K562 (cell line): Measurements from ENCODE around the gene TRMT2A. TPM values are rescaled to one million over a fixed set of nuclear protein-coding genes. Genes with fewer than 3 reads are reported as not detected.

ENCODE experiments used
- CEBPB ChIP-seq: fragments of 450-650 bp; IDR thresholded peaks from 2 replicates; pipeline ENCODE4 v1.6.1; 2016; ENCODE audit warnings: missing genetic modification characterization, missing compliant biosample characterization
- COPS2 ChIP-seq: fragments of 450-650 bp; conservative IDR thresholded peaks from 2 replicates; pipeline ENCODE4 v1.6.1; 2016; ENCODE audit warnings: mild to moderate bottlenecking, moderate library complexity
- E2F6 ChIP-seq, 2 experiments: IDR thresholded peaks; 2 replicates each; pipeline ENCODE4 v1.6.1; 2011; ENCODE audit warnings: borderline replicate concordance in 1 of 2, control low read depth in 1 of 2, low read depth in 1 of 2, low read length in 1 of 2, mild to moderate bottlenecking in 1 of 2, mixed read lengths in 1 of 2, moderate library complexity in 1 of 2; ENCODE audit not compliant: insufficient read depth in 1 of 2, insufficient read length in 1 of 2, poor library complexity in 1 of 2, severe bottlenecking in 1 of 2; ENCODE audit errors: extremely low read depth in 1 of 2
- HDAC1 ChIP-seq, 2 experiments: fragments of 450-650 bp; IDR thresholded peaks; 2 replicates each; pipeline ENCODE4 v1.6.1; 2016 to 2017; ENCODE audit warnings: inconsistent platforms in 1 of 2, mild to moderate bottlenecking in 1 of 2, moderate library complexity in 1 of 2
- JUNB ChIP-seq: fragments of 450-650 bp; formaldehyde crosslinking; conservative IDR thresholded peaks from 2 replicates; pipeline ENCODE4 v1.4.0; 2020; ENCODE audit warnings: mild to moderate bottlenecking
- MXD1 ChIP-seq: fragments of 250-450 bp; sonication (Bioruptor Pico); IDR thresholded peaks from 2 replicates; pipeline ENCODE4 v1.8.0; 2021; ENCODE audit warnings: borderline replicate concordance, mild to moderate bottlenecking, moderate library complexity; ENCODE audit not compliant: poor library complexity, severe bottlenecking
- MYC ChIP-seq, 2 experiments: fragments of 250-450 bp in 1 of 2; sonication (Bioruptor Pico) in 1 of 2; IDR thresholded peaks; 2 replicates each; pipeline versions ENCODE4 v1.5.1 to v1.6.1; 2012 to 2021; ENCODE audit warnings: low read depth in 2 of 2, borderline replicate concordance in 1 of 2, improper control_type of control experiment in 1 of 2, low read length in 1 of 2, mild to moderate bottlenecking in 1 of 2, moderate library complexity in 1 of 2
- NR2C2 ChIP-seq, 2 experiments: fragments of 200-800 bp in 1 of 2; sonication (Bioruptor generic) in 1 of 2; sonication (generic) in 1 of 2; formaldehyde crosslinking in 1 of 2; IDR thresholded peaks; 2 replicates each; pipeline versions ENCODE4 v1.6.1 to v1.8.0; 2016 to 2022; ENCODE audit warnings: mild to moderate bottlenecking in 1 of 2, missing compliant biosample characterization in 1 of 2, missing genetic modification characterization in 1 of 2, missing genetic modification reagents in 1 of 2
- SMAD4 ChIP-seq: fragments of 250-450 bp; sonication (Bioruptor Pico); conservative IDR thresholded peaks from 2 replicates; pipeline ENCODE4 v1.8.0; 2021; ENCODE audit warnings: inconsistent platforms, mild to moderate bottlenecking, moderate library complexity
- SRSF9 ChIP-seq: fragments of 200-400 bp; formaldehyde crosslinking; IDR thresholded peaks from 2 replicates; pipeline ENCODE4 v1.6.1; 2017; ENCODE audit warnings: low read depth, low read length, borderline replicate concordance
- TBL1XR1 ChIP-seq, 2 experiments: IDR thresholded peaks; 2 replicates each; pipeline ENCODE4 v1.6.1; 2012; ENCODE audit warnings: improper control_type of control experiment in 2 of 2, low read length in 2 of 2, mild to moderate bottlenecking in 1 of 2
- USF1 ChIP-seq: sonication (generic); formaldehyde crosslinking; IDR thresholded peaks from 2 replicates; pipeline ENCODE4 v1.9.0; 2022; ENCODE audit warnings: mild to moderate bottlenecking, missing genetic modification reagents
- ZFP36 ChIP-seq: fragments of 150-350 bp; IDR thresholded peaks from 2 replicates; pipeline ENCODE4 v1.6.1; 2018; ENCODE audit warnings: low read length, low read depth; ENCODE audit not compliant: partially characterized antibody
- ZNF561 ChIP-seq: fragments of 450-650 bp; formaldehyde crosslinking; conservative IDR thresholded peaks from 2 replicates; pipeline ENCODE4 v1.4.0; 2020; ENCODE audit warnings: mild to moderate bottlenecking, moderate library complexity
- polyA plus RNA-seq, 8 experiments: library from polyadenylated mRNA; depleted of rRNA in 4 of 8; stranded (reverse) in 5 of 8; unstranded in 3 of 8; fragments of >200 nt; fragmentation: Nextera tagmentation in 2 of 8; fragmentation: Illumina TruSeq in 1 of 8; extraction: Ambion mirVana in 2 of 8; extraction: Trizol in 1 of 8; gene quantifications; 2 replicates each; pipeline versions ENCODE4 v1.2.1 to v1.2.3, GENCODE V29; 2011 to 2014; ENCODE audit warnings: inconsistent platforms in 1 of 8, missing spikeins in 1 of 8
- total RNA-seq, 7 experiments: library from RNA; depleted of rRNA in 6 of 7; stranded (reverse); fragments of >200 nt in 6 of 7; fragmentation: Illumina TruSeq in 2 of 7; extraction: Trizol in 2 of 7; gene quantifications; 2 replicates each; pipeline versions ENCODE4 v1.2.1 to v1.2.3, GENCODE V29; 2011 to 2021; ENCODE audit warnings: low replicate concordance in 1 of 7
- TF ChIP-seq, protein P1 (sequence below): IDR thresholded peaks from 2 replicates; pipeline ENCODE4 v1.6.1; 2014; ENCODE audit warnings: antibody characterized with exemption
- TF ChIP-seq, protein P2 (sequence below), 2 experiments: fragments of 250-450 bp in 1 of 2; fragments of 450-650 bp in 1 of 2; sonication (Bioruptor Pico) in 1 of 2; IDR thresholded peaks; 2 replicates each; pipeline versions ENCODE4 v1.6.1 to v1.8.0; 2016 to 2021; ENCODE audit warnings: mild to moderate bottlenecking in 2 of 2, moderate library complexity in 2 of 2, missing compliant biosample characterization in 1 of 2, missing genetic modification characterization in 1 of 2
- TF ChIP-seq, protein P3 (sequence below): fragments of 450-650 bp; IDR thresholded peaks from 2 replicates; pipeline ENCODE4 v1.6.1; 2016; ENCODE audit warnings: mild to moderate bottlenecking

TRMT2A gene
- total and polyA plus RNA-seq, 9 of the 15 experiments (the other 6 are each of a cell fraction or from before 2014, with no cell fraction given), result 1.6 to 265 (median 140) TPM

GRCh38 chr22:20080776-20081654 lies 36.0 kb downstream of the TRMT2A start (continued):
- TF ChIP-seq, protein P1, sequence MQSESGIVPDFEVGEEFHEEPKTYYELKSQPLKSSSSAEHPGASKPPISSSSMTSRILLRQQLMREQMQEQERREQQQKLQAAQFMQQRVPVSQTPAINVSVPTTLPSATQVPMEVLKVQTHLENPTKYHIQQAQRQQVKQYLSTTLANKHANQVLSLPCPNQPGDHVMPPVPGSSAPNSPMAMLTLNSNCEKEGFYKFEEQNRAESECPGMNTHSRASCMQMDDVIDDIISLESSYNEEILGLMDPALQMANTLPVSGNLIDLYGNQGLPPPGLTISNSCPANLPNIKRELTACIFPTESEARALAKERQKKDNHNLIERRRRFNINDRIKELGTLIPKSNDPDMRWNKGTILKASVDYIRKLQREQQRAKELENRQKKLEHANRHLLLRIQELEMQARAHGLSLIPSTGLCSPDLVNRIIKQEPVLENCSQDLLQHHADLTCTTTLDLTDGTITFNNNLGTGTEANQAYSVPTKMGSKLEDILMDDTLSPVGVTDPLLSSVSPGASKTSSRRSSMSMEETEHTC, result no peak
- TF ChIP-seq SMAD4 (CRISPR knock-in tag) (peak; percentile 66), MXD1 (CRISPR knock-in tag) (no peak), MYC (IDR thresholded peaks at IDR 0.05; ENCODE audit: low read depth, low read length) (no peak; the same call in none of the 2 replicates), MYC (CRISPR knock-in tag; IDR thresholded peaks at IDR 0.05; ENCODE audit: borderline replicate concordance, low read depth) (peak; percentile 84; the same call in 1 of the 2 replicates), E2F6 (IDR thresholded peaks at IDR 0.05; ENCODE audit: borderline replicate concordance in 1 of 2, extremely low read depth in 1 of 2, insufficient read depth in 1 of 2, insufficient read length in 1 of 2, low read depth in 1 of 2, low read length in 1 of 2, poor library complexity in 1 of 2, severe bottlenecking in 1 of 2) (peak; percentile 75 to 77), ZNF561 (CRISPR knock-in tag) (no peak), HDAC1 (IDR thresholded peaks at IDR 0.05) (no peak), JUNB (CRISPR knock-in tag) (0 out of 2 replicates have a peak, but pooled peaks have one; percentile 34), USF1 (CRISPR knock-in tag) (no peak), SRSF9 (no peak), NR2C2 (CRISPR knock-in tag; IDR thresholded peaks at IDR 0.05) (no peak), NR2C2 (tag; IDR thresholded peaks at IDR 0.05) (no peak), COPS2 (no peak), CEBPB (tag) (no peak), TBL1XR1 (IDR thresholded peaks at IDR 0.05; ENCODE audit: low read length in 2 of 2) (no peak; a peak in 1 of 4 replicates), ZFP36 (peak; percentile 33)
- TF ChIP-seq, protein P2, sequence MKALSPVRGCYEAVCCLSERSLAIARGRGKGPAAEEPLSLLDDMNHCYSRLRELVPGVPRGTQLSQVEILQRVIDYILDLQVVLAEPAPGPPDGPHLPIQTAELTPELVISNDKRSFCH (CRISPR knock-in tag; IDR thresholded peaks at IDR 0.05), result no peak
- TF ChIP-seq, protein P2 (tag; IDR thresholded peaks at IDR 0.05), result no peak
- TF ChIP-seq, protein P3, sequence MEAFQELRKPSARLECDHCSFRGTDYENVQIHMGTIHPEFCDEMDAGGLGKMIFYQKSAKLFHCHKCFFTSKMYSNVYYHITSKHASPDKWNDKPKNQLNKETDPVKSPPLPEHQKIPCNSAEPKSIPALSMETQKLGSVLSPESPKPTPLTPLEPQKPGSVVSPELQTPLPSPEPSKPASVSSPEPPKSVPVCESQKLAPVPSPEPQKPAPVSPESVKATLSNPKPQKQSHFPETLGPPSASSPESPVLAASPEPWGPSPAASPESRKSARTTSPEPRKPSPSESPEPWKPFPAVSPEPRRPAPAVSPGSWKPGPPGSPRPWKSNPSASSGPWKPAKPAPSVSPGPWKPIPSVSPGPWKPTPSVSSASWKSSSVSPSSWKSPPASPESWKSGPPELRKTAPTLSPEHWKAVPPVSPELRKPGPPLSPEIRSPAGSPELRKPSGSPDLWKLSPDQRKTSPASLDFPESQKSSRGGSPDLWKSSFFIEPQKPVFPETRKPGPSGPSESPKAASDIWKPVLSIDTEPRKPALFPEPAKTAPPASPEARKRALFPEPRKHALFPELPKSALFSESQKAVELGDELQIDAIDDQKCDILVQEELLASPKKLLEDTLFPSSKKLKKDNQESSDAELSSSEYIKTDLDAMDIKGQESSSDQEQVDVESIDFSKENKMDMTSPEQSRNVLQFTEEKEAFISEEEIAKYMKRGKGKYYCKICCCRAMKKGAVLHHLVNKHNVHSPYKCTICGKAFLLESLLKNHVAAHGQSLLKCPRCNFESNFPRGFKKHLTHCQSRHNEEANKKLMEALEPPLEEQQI, result no peak
